DOHH2 (cell line): ENCODE measurements around the gene LAMC2.

Experiments used
- H3F3A ChIP-seq: fragments of 200-600 bp; sonication (generic), shearing (Covaris generic); 2 replicates; pipeline ENCODE4 v1.6.0; 2016; ENCODE audit warnings: antibody characterized with exemption, mild to moderate bottlenecking; ENCODE audit not compliant: control insufficient read depth, insufficient read depth
- H3K27ac ChIP-seq: fragments of 200-600 bp; sonication (generic); 2 replicates; pipeline ENCODE4 v1.5.1; 2014; ENCODE audit warnings: low read depth, mild to moderate bottlenecking, low read length, moderate library complexity
- H3K27me3 ChIP-seq: fragments of 200-600 bp; sonication (generic); 2 replicates; pipeline ENCODE4 v1.6.1; 2014; ENCODE audit warnings: mild to moderate bottlenecking, low read length, mixed read lengths; ENCODE audit not compliant: control insufficient read depth
- H3K36me3 ChIP-seq: fragments of 200-600 bp; sonication (generic); 2 replicates; pipeline ENCODE4 v1.6.1; 2014; ENCODE audit warnings: mild to moderate bottlenecking, low read length, moderate library complexity, mixed read lengths; ENCODE audit not compliant: control insufficient read depth
- H3K4me1 ChIP-seq: fragments of 200-600 bp; sonication (generic); 2 replicates; pipeline ENCODE4 v1.6.1; 2014; ENCODE audit warnings: mild to moderate bottlenecking, low read length, mixed read lengths; ENCODE audit not compliant: control insufficient read depth
- H3K4me2 ChIP-seq: fragments of 200-600 bp; sonication (generic); 2 replicates; pipeline ENCODE4 v1.6.0; 2014; ENCODE audit warnings: mild to moderate bottlenecking, low read length, moderate library complexity
- H3K4me3 ChIP-seq: fragments of 200-600 bp; sonication (generic); 2 replicates; pipeline ENCODE4 v1.5.1; 2014; ENCODE audit warnings: mild to moderate bottlenecking, low read length, mixed read lengths
- H3K79me2 ChIP-seq: fragments of 200-600 bp; sonication (generic); 2 replicates; pipeline ENCODE4 v1.6.1; 2014; ENCODE audit warnings: mild to moderate bottlenecking, low read length, mixed read lengths; ENCODE audit not compliant: control insufficient read depth
- H3K9me2 ChIP-seq: fragments of 200-600 bp; sonication (generic); replicated peaks from 2 replicates; pipeline ENCODE4 v1.6.1; 2014; ENCODE audit warnings: mild to moderate bottlenecking, low read length, mixed read lengths; ENCODE audit not compliant: control insufficient read depth
- H3K9me3 ChIP-seq: fragments of 200-600 bp; sonication (generic); 2 replicates; pipeline ENCODE4 v1.6.1; 2014; ENCODE audit warnings: antibody characterized with exemption, low read length, mixed read lengths; ENCODE audit not compliant: control insufficient read depth, insufficient read depth
- H4K20me1 ChIP-seq: fragments of 200-600 bp; sonication (generic); 2 replicates; pipeline ENCODE4 v1.6.0; 2014; ENCODE audit warnings: low read depth, mild to moderate bottlenecking, antibody characterized with exemption, low read length, moderate library complexity; ENCODE audit not compliant: control insufficient read depth, insufficient read depth
- EZH2phosphoT487 ChIP-seq: fragments of 200-600 bp; sonication (generic); IDR thresholded peaks from 2 replicates; pipeline ENCODE4 v1.6.1; 2017; ENCODE audit warnings: borderline replicate concordance, mild to moderate bottlenecking, antibody characterized with exemption, low read length, moderate library complexity, mixed read lengths
- TF ChIP-seq, protein P1 (sequence below): fragments of 200-600 bp; sonication (generic); IDR thresholded peaks from one replicate; pipeline ENCODE4 v1.5.1; 2014; ENCODE audit warnings: antibody characterized with exemption, mild to moderate bottlenecking, low read depth, low read length; ENCODE audit not compliant: poor library complexity, severe bottlenecking

Gene LAMC2

DNA sequence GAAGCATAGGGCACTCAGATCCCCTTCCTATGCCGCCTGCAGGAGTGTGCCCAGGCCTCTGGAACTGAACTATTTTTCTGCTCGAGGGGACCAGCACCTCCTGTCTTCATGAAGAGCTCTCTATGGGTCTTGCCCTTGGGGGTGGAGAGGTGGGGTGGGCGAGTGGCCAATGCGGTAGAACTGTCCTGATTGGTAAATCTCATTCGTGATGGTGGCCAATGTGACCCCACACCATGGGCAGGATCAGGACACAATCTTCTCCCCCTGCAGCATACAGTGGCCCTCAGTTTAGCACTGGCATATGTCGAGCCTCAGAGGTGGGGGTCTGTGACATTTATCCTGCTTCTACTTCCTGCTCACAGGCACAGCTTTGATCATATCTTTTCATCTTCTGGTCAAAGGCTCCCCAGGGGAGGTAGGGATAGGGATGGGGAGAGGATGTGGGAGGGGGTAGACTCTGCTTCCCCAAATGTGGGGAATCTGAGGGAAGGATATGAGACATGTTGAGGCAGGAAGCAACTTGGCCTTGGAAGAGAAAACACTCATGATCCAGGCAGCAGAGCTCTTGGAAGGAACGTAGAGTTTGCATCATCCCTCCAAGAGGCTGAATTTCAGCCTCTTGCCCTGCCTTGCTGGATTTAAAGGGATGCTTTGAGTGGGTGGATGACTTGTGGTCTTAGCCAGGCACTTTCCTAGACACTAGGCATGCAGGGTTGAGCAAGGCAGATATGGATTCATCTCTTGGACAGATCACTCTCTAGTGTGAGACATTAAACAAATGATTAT lies 81.8 kb downstream of the LAMC2 start:
- H3K36me3 ChIP-seq, result no peaks in the 10 kb centered on the region
- no peaks in the 10 kb centered on the region for H3K9me2 ChIP-seq
- H3K4me1 ChIP-seq, result no peaks in the 10 kb centered on the region
- H3K27me3 ChIP-seq, result peaks cover 13% of the 10 kb centered on the region
- H3F3A ChIP-seq, result no peaks in the 10 kb centered on the region
- TF ChIP-seq, protein P1, sequence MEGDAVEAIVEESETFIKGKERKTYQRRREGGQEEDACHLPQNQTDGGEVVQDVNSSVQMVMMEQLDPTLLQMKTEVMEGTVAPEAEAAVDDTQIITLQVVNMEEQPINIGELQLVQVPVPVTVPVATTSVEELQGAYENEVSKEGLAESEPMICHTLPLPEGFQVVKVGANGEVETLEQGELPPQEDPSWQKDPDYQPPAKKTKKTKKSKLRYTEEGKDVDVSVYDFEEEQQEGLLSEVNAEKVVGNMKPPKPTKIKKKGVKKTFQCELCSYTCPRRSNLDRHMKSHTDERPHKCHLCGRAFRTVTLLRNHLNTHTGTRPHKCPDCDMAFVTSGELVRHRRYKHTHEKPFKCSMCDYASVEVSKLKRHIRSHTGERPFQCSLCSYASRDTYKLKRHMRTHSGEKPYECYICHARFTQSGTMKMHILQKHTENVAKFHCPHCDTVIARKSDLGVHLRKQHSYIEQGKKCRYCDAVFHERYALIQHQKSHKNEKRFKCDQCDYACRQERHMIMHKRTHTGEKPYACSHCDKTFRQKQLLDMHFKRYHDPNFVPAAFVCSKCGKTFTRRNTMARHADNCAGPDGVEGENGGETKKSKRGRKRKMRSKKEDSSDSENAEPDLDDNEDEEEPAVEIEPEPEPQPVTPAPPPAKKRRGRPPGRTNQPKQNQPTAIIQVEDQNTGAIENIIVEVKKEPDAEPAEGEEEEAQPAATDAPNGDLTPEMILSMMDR, result no peak
- TF ChIP-seq EZH2phosphoT487, result no peak
- no peaks in the 10 kb centered on the region for H3K79me2 ChIP-seq
- no peak overlapping the region for H3K4me2 ChIP-seq
- H3K27ac ChIP-seq, result no peak overlapping the region
- no peak overlapping the region for H3K4me3 ChIP-seq
- no peaks in the 10 kb centered on the region for H3K9me3 ChIP-seq
- H4K20me1 ChIP-seq, result no peaks in the 10 kb centered on the region

DNA sequence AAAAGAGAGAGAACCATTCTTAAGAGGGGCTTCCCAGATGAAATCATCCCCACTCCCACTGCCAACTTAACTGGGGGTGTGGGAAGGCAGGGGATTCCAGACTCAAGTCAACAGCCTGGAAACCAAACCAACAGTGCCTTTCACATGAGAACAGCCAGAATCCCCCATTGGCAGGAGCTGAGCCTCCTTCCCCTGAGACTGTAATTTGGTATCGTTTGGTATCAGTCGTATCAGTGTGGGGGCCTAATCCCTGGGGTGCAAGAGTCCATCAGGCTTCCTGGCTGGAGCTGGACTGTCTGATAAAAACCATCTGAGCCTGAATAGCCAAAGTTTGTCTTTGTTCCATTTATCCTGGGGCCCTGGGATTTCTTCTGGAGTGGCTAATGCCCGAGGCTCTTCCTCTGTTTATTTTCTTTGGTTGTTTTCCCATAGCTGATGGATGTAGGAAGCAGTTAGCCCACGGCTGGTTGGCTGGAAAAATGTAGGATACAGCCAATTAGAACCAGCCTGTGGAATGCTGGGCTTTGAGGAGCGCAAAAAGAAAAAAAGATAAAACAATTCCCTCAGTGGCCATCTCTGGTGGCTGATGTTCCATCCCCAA lies 84.6 kb downstream of the LAMC2 start:
- H3F3A ChIP-seq, result no peaks in the 10 kb centered on the region
- H3K27me3 ChIP-seq, result peaks cover 11% of the 10 kb centered on the region
- no peaks in the 10 kb centered on the region for H3K9me3 ChIP-seq
- no peaks in the 10 kb centered on the region for H3K79me2 ChIP-seq
- H3K4me2 ChIP-seq, result no peak overlapping the region
- no peak overlapping the region for H3K27ac ChIP-seq
- no peak overlapping the region for H3K4me3 ChIP-seq
- TF ChIP-seq, protein P1, result no peak
- no peak for TF ChIP-seq EZH2phosphoT487
- H3K36me3 ChIP-seq, result no peaks in the 10 kb centered on the region
- H3K4me1 ChIP-seq, result no peaks in the 10 kb centered on the region
- no peaks in the 10 kb centered on the region for H4K20me1 ChIP-seq
- no peaks in the 10 kb centered on the region for H3K9me2 ChIP-seq

DNA sequence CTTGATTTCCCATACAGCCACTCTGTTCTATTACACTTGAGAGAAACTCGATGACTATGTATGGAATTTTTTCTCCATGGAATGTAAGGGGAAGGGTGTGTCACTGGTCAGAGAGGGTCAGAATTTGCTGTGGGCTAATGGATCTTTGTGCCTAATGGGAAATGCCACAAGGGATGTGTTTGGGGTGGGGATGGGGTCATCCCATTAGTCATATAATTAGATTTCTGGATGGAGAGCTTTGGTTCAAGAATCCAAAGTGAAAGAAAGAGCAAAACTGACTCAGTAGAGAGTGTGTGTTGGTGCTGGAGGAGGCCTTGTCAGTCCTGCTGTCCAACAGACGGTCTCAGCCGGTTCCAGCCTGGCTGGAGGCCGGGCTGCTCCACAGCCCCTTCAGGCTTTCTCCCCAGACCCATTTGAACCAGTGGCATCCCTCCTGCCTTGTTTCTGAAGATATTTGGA lies 86.4 kb downstream of the LAMC2 start:
- no peak overlapping the region for H3K27ac ChIP-seq
- H3K4me1 ChIP-seq, result no peaks in the 10 kb centered on the region

More for the DNA sequence above, 86.4 kb downstream of the LAMC2 start:
- H3K79me2 ChIP-seq, result no peaks in the 10 kb centered on the region
- no peak overlapping the region for H3K4me3 ChIP-seq
- no peaks in the 10 kb centered on the region for H3K36me3 ChIP-seq
- H4K20me1 ChIP-seq, result no peaks in the 10 kb centered on the region
- no peaks in the 10 kb centered on the region for H3K9me2 ChIP-seq
- no peak overlapping the region for H3K4me2 ChIP-seq
- no peaks in the 10 kb centered on the region for H3F3A ChIP-seq
- no peaks in the 10 kb centered on the region for H3K9me3 ChIP-seq
- TF ChIP-seq, protein P1, result no peak
- no peak for TF ChIP-seq EZH2phosphoT487
- peaks cover 3% of the 10 kb centered on the region; the same call in 1 of the 2 replicates for H3K27me3 ChIP-seq
